GM19023 (cell line): ENCODE measurements around the gene SLC2A1.
"Not testable (repeated sequence)": the region's sequence is repeated elsewhere in the genome, so short reads cannot be mapped to it uniquely, and the experiment has no call there.

Experiments used
- ATAC-seq: cut with Tn5 transposase; IDR thresholded peaks from one replicate; pipeline ENCODE4 v1.9.1; 2021; ENCODE audit warnings: mild to moderate bottlenecking, moderate library complexity; ENCODE audit not compliant: unreplicated experiment

Gene SLC2A1

GRCh38 chr1:42914092-42914627, 44.5 kb downstream of the SLC2A1 start:
- no peak for ATAC-seq

GRCh38 chr1:42913426-42914091, 45.1 kb downstream of the SLC2A1 start:
- ATAC-seq, result no peak

- no peak for ATAC-seq
These were observed 47.7 kb downstream of the SLC2A1 start for GRCh38 chr1:42910985-42911384.

- no peak for ATAC-seq
These were observed 50.6 kb downstream of the SLC2A1 start for GRCh38 chr1:42908046-42908445.

GRCh38 chr1:42904434-42904833, 54.2 kb downstream of the SLC2A1 start:
- ATAC-seq, result no peak

- ATAC-seq, result not testable (repeated sequence)
These were observed 58.7 kb downstream of the SLC2A1 start for GRCh38 chr1:42899960-42900359.

GRCh38 chr1:42891465-42892138, 67.1 kb downstream of the SLC2A1 start:
- no peak for ATAC-seq

GRCh38 chr1:42889264-42889663, 69.4 kb downstream of the SLC2A1 start:
- ATAC-seq, result no peak

GRCh38 chr1:42888013-42888633, 70.5 kb downstream of the SLC2A1 start:
- no peak for ATAC-seq

GRCh38 chr1:42887366-42887765, 71.3 kb downstream of the SLC2A1 start:
- ATAC-seq, result no peak

- no peak for ATAC-seq
These were observed 71.9 kb downstream of the SLC2A1 start for GRCh38 chr1:42886800-42887199.

- no peak for ATAC-seq
These were observed 72.5 kb downstream of the SLC2A1 start for GRCh38 chr1:42886046-42886739.

- no peak for ATAC-seq
These were observed 78.3 kb downstream of the SLC2A1 start for GRCh38 chr1:42880384-42880783.

GRCh38 chr1:42877380-42877779, 81.3 kb downstream of the SLC2A1 start:
- ATAC-seq, result no peak

GRCh38 chr1:42876009-42876408, 82.7 kb downstream of the SLC2A1 start:
- no peak for ATAC-seq
